GM12865 (cell line): ENCODE data around the gene DAPL1.

Experiments
- DNase-seq: peaks from one replicate; pipeline ENCODE4 v3.0.0; 2010; ENCODE audit warnings: low read depth
- H3K4me3 ChIP-seq: 2 replicates; pipeline ENCODE4 v1.5.1; 2011; ENCODE audit warnings: mild to moderate bottlenecking, low read depth, low read length, control low read depth
- CTCF ChIP-seq: IDR thresholded peaks from 2 replicates; pipeline ENCODE4 v1.5.1; 2011; ENCODE audit warnings: low read length, control low read depth, low read depth, inconsistent platforms; ENCODE audit not compliant: insufficient read depth; ENCODE audit errors: missing control alignments

The DAPL1 gene

GRCh38 chr2:158805255-158805654 is 10.1 kb downstream of the DAPL1 start:
- no peak for TF ChIP-seq CTCF
- no peak overlapping the region for H3K4me3 ChIP-seq
- no peak for DNase-seq

- DNase-seq, result no peak
- no peak for TF ChIP-seq CTCF
- no peak overlapping the region for H3K4me3 ChIP-seq
These were observed 10.8 kb downstream of the DAPL1 start for GRCh38 chr2:158805936-158806335.

- no peak for TF ChIP-seq CTCF
These were observed 11.8 kb downstream of the DAPL1 start for GRCh38 chr2:158806941-158807340.

GRCh38 chr2:158808426-158808825 is 13.3 kb downstream of the DAPL1 start:
- DNase-seq, result no peak
- no peak overlapping the region for H3K4me3 ChIP-seq
- no peak for TF ChIP-seq CTCF

More at GRCh38 chr2:158806941-158807340, 11.8 kb downstream of the DAPL1 start:
- DNase-seq, result no peak
- no peak overlapping the region for H3K4me3 ChIP-seq

- TF ChIP-seq CTCF, result no peak
- no peak for DNase-seq
- no peak overlapping the region for H3K4me3 ChIP-seq
These were observed 14.7 kb downstream of the DAPL1 start for GRCh38 chr2:158809816-158810215.

GRCh38 chr2:158810731-158811460 is 15.8 kb downstream of the DAPL1 start:
- no peak for DNase-seq

More at GRCh38 chr2:158810731-158811460, 15.8 kb downstream of the DAPL1 start:
- no peak overlapping the region for H3K4me3 ChIP-seq
- no peak for TF ChIP-seq CTCF
